NCI-H446 treated with DMSO at 0.1 percent for 48 hours (cell line): ENCODE data around the gene ADCY10.
"Not testable (repeated sequence)": the region's sequence is repeated elsewhere in the genome, so short reads cannot be mapped to it uniquely, and the experiment has no call there.

Source experiments
- DNase-seq: peaks from one replicate; lab custom pipeline; 2025; lab: John Stamatoyannopoulos, UW

Gene ADCY10

DNA sequence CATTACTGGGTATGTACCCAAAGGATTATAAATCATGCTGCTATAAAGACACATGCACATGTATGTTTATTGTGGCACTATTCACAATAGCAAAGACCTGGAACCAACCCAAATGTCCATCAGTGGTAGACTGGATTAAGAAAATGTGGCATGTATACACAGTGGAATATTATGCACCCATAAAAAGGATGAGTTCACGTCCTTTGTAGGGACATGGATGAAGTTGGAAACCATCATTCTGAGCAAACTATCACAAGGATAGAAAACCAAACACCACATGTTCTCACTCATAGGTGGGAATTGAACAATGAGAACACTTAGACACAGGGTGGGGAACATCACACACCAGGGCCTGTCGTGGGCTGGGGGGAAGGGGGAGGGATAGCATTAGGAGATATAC is 26.7 kb downstream of the ADCY10 start:
- DNase-seq, result not testable (repeated sequence)

DNA sequence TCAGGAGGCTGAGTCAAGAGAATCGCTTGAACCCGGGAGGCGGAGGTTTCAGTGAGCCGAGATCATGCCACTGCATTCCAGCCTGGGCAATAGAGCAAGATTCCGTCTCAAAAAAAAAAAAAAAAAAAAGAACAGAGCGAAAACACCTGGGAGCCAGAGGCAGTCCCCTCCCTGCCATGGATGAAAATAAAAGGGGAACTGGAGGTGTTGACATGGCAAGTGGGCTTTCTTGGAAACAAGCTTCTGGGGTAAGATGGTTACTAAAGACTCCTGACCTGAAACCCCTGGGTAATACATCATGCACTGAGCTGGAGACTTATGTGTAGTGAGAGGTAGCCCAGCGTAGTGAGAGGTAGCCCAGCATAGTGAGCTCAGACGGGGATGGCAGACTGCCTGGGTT is 31.6 kb downstream of the ADCY10 start:
- no peak for DNase-seq

DNA sequence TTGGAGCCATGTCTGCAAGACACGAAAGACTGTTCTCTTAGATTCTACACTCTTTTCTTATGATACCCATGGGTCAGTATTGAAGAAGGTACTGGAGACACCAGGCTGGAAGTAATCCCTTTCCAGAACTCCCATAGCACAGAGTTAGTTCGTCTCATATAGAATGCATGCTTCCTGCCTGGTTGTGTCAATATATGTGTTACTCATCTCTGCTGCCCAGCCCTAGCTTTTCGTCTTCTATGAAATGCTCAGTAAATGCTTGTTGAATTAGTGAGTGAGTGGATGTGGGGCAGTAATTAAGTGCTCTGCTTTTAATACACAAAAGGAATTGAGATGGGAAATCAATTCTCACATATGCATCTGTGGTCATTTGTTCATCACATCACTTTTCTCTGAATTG is 32.1 kb downstream of the ADCY10 start:
- DNase-seq, result no peak

DNA sequence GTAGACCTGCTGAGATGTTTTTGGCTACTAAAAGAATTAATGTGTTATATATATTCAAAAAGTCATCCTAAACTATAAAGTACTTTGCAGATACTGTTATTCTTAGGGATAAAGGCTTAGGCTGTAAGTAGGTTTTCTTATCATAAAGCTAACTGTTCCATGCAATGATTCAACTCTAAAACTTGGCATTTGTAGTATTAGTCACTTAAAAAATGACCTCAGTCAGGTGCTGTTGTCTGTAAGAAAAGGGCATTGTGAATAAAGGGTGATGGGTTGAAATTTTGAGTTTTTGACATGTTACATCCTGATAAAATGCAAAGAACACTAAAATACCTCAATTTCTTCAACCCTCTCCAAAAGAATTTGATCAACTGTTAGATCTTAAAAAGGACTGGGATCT is 32.9 kb downstream of the ADCY10 start:
- DNase-seq, result no peak

DNA sequence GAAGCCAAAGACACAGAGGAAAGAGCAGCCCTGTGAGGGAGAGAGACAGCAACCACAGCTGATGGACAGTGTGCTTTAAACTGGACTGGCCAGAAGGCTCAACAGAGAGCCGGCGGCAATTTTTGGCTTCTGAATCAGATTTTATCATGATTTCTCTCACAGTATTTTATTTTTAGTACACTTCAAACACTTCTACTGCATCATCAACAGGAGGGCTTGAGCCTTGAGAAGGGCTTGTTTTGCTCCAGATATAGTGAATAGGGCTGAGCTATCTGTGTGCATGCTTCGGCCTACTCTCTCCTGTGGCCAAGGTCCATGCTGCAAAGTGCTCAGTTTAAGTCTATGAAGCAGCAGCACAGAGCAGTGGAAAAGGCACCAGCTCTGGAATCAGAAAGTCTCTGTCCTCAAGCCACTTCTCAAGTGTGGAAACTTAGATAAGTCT is 33.3 kb downstream of the ADCY10 start:
- no peak for DNase-seq

DNA sequence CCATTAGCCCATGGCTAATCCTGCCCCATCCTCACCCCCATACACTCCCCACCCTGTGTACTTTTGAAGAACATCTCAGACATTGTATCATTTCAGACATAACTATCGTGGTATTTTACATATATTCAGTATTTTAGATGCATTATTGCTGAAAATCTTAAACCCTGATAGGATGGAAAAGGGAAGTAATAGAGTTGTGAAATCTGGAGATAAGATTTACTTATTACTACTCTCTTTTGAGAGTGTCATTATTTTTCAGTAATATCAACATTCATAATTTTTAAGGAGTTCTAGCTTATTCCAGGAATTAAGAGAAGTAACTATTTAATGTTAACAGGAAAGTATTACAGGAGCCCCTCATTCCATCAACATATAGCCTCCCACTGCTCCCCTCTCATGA is 34.4 kb downstream of the ADCY10 start:
- no peak for DNase-seq

DNA sequence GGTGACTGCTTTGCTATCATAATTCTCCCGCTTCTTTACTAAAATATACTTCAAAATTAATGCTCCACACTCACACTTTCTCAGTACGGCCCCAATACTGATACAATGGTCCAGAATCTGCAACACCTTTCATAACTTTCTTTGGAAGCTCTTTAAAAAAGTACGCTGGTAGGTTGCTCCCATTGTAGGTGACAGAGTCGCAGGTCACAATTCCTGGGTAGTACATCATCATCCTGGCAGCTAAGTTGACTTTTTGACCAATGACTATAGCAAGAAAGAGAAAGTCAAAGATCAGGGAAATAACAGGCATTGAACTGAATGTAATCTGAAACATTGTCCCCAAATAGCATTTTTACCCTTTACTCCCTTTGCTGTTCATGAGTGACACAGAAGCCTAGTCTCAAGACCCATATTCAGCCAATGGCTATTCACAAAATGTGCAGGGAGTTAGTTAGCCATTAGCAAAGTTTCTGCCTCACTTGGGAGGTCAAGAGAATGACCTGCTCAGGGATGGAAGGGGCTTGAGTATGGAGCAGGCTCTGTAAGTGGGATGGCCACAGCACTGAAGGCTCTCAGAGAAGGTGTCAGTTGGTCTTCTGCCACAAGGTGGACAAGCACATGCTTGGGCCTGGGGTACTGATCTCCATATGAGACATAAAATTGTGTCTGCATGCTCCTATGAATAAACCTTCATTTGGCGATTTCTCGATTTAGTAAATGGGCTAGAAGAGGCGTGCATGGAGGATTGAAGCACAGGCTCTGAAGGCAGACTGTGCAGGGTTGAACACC is 35.4 kb downstream of the ADCY10 start:
- no peak for DNase-seq

DNA sequence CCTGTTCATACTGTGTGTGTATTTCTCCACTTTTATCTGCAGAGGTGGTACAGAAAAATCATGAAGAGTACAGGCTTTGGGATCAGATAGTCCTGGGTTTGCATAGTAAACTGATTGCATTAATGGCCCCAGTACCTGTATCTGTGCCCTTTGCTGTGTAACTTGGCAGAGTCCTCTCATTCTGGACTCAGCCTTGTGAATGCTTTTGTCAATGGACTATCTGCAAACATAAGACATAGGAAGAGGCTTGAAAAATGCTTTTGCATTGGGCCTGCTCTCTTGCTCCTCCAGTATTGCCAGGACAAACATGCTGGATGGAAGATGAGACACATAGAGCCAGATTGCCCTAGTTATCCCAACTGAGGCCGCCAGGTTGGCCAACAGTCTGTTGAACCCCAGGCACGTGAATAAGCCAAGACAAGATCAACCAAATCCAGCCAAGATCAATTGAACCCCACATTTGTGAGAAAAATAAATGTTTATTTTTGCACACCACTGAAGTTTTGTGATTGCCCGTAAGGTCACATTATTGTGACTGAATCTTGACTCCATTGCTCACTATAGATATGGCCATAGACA is 37.2 kb downstream of the ADCY10 start:
- DNase-seq, result no peak

DNA sequence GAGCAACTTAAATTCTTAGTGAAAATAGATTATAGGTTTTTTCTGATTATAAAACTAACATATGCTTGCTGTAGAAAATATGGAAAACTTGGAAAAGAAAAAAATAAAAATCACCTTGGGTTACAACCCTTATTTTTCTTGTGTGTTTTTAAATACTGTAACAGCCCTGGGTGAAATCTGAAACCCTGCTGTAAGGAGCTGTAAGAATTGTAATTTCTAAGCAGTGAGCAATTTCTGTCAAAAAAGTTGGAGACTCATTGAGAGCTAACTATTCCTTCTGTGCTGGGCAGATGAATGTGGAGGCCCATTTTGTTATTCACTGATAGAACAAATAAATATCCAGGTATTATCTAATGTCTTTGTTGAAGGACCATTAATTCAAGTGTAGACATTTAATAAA is 42.6 kb downstream of the ADCY10 start:
- no peak for DNase-seq

DNA sequence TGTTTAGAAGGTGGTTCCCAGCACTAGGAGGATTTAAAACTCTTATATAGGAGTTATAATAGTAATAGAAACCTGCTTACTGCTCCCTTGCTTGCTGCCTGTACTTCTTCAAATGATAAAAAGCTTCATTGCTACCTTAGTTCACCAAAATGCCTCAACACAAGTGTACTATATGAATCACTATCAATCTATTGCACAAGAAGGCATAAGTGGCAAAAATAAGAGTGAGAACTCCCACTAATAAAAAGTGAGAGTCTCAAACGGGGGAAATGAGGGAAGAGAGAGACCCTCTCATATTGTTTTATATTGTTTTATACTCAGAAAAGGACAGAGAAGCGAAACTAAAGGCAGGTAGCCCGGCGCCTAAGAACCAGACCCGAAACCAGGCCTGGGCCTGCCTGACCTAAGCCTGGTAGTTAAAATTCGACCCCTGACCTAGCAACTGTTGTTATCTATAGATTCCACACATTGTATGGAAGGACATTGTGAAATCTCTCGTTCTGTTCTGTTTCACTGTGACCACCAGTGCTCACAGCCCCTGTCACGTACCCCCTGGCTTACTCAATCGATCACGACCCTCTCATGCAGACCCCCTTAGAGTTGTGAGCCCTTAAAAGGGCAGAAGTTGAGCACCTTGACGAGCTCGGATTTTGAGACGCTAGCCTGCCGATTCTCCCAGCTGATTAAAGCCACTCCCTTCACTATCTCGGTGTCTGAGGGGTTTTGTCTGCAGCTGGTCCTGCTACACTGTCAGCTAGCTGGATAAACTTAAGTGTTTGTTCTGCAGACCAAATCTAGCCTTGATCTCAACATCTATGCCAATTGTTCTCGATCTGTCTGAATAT is 44.6 kb downstream of the ADCY10 start:
- DNase-seq, result not testable (repeated sequence)

DNA sequence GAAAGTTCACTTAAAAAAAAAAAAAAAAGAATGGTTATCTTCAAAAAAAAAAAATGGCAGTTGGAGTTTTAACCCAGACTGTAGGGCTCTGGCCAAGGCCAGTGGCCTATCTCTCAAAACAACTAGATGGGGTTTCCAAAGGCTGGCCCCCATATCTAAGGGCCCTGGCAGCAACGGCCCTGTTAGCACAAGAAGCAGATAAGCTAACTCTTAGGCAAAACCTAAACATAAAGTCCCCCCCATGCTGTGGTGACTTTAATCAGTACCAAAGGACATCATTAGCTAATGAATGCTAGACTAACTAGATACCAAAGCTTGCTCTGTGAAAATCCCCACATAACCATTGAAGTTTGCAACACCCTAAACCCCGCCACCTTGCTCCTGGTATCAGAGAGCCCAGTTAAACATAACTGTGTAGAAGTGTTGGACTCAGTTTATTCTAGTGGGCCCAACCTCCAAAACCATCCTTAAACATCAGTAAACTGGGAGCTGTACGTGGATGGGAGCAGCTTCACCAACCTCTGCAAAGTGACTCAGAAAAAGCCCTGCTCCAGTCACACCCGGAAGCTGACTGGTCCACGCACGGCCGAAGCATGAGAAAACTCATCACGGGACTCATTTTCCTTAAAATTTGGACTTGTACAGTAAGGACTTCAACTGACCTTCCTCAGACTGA is 47.1 kb downstream of the ADCY10 start:
- DNase-seq, result not testable (repeated sequence)

DNA sequence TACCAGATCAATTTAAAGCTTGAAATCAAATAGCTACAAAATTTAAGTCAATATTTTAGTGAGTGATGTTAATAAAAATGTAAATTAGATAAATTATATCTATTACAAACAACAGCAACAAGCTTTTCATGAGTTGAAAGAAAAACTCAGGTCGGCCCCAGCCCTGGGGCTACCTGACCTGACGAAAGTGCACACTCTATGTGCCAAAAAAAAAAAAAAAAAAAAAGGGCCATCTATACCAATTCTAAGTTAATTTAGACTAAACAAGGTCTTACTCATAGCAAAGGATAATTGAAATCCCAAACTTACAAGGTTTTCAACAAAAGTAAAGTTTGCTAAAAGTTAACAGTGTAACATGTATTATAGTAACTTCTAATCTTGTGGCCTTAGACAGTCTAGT is 47.6 kb downstream of the ADCY10 start:
- DNase-seq, result not testable (repeated sequence)

DNA sequence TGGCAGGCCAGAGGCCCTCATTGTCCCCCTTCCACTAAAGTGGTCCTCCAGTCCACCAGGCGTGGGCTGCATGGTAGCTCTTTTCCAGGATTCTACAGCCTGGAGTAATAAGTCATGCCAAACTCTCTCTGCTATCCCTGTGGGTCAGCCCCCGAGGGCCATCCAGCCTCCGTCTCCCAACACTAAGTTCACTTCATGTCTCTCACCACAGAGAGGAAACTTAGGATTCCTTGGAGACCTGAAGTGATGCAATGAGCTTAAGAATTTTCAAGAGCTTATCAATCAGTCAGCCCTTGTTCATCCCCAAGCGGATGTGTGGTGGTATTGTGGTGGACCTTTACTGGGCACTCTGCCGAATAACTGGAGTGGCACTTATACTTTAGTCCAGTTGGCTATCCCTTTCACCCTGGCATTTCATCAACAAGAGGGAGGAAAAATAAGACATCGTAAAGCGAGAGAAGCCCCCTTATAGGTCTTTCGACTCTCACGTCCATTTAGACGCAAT is 48.1 kb downstream of the ADCY10 start:
- not testable (repeated sequence) for DNase-seq

DNA sequence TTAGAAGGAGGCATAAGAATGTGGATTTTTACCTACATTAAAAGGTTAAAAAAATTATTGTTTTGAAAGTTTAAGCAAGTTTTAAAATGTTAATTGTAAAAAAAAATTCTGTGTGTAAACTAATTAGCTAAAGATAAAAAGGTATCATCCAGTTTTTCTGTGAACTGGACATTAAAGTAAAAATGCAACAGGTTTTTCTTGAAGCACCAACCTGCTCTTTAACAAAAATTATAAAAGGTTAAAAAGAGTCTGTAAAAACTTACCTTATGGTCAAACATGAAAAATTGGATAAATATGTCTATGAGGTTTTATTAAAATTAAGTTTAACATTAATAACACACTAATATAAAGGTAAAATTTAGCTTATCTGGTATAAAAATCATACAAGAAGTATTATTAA is 48.7 kb downstream of the ADCY10 start:
- DNase-seq, result not testable (repeated sequence)

DNA sequence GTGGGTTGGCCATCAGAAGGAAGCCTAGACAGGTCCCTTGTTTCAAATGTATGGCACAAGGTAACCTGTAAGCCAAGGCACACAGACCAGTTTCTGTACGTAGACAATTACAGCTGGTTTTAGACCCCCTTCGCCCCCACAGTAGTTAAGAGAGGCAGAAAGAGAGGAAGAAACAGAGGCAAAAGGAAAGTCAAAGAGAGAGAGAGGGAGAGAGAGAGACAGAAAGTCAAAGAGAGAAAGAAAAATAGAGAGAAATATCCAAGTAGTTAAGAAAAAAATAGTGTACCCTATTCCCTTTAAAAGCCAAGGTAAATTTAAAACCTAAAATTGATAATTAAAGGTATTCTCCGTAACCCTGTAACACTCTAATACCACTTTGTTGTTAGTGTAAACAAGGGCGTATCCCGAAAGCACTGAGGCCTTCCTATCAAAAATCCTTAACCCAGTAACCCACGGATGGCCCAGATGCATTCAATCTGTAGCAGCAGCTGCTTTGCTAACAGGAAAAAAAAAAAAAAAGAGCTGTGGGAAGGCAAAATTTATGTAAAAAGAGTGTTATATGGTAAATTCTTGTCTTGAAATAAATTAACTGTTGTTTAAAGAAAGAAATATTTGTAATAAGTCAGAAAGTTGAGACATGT is 49.4 kb downstream of the ADCY10 start:
- no peak for DNase-seq

DNA sequence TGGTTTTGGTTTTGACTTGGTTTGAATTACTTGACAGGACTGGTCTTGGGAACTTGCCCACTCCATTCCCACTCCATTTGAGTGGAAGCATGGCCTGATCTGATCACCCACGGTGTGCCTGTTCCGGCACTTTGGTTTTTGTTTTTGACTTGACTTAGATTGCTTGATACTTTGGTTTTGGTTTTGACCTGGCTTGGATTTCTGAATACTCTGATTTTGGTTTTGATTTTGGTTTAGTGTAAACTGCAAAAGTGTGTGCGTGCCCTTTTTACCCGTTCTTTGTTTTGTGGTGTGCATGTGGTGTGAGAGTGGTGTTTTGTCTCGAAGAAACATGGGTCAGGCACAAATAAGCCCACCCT is 50.0 kb downstream of the ADCY10 start:
- DNase-seq, result no peak

DNA sequence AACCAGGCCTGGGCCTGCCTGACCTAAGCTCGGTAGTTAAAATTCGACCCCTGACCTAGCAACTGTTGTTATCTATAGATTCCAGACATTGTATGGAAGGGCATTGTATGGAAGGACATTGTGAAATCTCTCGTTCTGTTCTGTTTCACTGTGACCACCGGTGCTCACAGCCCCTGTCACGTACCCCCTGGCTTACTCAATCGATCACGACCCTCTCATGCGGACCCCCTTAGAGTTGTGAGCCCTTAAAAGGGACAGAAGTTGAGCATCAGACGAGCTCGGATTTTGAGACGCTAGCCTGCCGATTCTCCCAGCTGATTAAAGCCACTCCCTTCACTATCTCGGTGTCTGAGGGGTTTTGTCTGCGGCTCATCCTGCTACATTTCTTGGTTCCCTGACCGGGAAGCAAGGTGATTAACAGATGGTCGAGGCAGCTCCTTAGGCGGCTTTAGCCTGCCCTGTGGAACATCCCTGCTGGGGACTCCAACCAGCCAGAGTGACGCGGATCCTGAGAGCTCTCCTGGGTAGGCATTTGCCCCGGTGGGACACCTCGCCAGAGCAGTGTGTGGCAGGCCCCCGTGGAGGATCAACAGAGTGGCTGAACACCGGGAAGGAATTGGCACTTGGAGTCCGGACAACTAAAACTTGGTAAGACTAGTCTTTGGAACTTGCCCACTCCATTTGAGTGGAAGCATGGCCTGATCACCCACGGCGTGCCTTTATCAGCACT is 50.6 kb downstream of the ADCY10 start:
- not testable (repeated sequence) for DNase-seq

DNA sequence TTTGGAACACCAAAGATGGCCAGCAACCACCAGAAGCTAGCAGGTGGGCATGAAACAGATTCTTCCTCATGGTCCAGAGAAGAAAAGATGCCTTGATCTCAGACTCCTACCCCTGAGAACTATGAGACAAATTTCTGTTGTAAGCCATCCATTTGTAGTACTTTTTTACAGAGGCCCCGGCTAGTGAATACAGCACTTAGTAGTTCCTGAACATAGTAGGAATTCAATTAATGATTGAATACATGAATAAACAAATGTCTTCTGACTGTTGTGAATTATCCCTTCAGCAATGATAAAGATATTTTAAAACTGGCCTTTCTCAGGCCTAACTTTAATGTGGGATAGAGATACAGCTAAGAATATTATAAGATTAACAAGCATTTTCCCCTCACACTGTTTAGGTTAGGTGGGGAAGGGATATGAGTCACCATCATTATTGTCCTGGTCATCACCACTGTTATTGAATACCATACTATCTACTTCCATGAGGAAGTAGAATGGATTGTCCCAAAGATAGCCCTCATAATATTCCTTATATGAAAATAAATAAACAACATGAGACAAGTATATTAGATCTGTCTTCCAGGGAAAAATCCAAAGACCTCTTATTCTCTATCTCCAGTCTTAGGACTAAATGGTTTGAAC is 51.4 kb downstream of the ADCY10 start:
- DNase-seq, result no peak

DNA sequence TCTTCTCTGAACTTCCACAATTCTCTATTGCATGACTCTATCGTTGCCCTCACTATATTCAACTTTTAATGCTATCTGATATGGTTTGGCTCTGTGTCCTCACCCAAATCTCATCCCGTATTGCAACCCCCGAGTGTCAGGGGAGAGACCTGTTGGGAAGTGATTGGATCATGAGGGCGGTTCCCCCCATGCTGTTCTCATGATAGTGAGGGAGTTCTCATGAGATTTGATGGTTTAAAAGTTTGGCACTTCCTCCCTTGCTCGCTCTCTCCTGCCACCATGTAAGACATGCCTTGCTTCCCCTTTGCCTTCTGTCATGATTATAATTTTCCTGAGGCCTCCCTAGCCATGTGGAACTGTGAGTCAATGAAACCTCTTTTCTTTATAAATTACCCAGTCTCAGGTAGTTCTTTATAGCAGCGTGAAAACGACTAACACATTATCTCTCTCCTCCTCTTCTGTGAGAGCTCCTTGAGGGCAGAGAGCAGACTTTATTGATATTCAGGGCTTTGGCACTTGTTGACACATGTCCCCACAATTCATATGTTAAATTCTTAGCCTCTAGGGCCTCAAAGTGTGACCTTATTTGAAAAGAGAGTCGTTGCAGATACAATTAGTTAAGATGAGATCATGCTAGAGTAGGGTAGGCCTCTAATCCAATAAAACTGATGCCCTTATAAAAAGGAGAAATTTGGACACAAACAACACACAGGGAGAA is 52.1 kb downstream of the ADCY10 start:
- DNase-seq, result no peak
